ENCODE data around the gene LPA.

The LPA gene

DNA sequence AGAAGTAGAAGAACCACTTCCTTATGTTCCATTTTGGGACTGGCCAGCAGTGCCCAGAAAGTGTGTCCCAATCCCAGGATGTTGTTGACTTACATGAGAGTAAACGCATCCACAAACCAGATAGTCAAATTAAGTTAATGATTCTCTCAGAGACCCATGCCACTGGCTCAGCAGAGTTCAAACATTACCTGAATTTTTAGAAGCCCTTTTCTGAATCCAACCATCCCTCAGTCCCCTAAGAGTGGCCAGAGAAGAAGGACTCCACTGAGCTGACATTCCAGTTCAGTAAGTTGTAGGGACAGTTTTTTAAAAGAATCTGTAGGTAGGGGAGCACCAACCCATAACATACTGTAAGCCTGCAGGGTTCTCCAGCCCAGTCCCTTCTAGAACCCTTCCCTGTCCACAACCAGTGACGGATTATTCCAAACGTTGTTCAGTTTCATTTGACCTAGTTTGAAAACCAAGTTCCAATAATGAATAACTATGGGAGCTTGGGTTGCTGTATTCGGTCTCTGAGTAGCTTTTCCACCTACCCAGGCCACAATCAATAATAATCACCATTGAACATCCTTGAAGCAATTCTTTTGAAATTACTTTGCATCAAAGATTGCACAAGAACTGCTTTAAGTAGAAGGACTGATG, 153.0 kb downstream of the LPA start:
- DNase-seq (no peak), ATAC-seq (no peak)
- H3K4me3 Mint-ChIP-seq, result no peak overlapping the region
- peaks cover 47% of the 10 kb centered on the region for H3K27me3 Mint-ChIP-seq
- no peaks in the 10 kb centered on the region for H3K4me1 Mint-ChIP-seq
- no peaks in the 10 kb centered on the region for H3K9me3 Mint-ChIP-seq
- no peak overlapping the region for H3K27ac Mint-ChIP-seq

DNA sequence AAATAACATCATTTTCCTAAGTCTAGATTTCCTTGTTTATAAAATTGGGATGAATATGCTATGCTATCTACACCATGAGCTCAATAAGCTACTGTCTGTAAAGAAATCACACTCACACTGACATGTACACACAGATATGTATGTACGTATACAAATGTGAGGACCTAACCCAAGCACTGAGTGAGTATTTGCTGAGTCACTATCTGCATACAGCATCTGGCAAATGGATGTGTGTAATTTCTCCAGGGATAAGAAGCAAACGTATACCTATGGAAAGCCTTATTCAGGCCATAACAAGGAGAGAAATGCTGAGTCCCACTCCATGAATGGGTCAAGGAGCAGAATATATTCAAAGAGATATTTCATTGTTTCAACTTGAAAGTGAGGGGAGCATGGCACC, 153.9 kb downstream of the LPA start:
- no peak overlapping the region for H3K27ac Mint-ChIP-seq
- ATAC-seq (no peak), DNase-seq (no peak)
- no peaks in the 10 kb centered on the region for H3K9me3 Mint-ChIP-seq
- peaks cover 45% of the 10 kb centered on the region for H3K27me3 Mint-ChIP-seq
- H3K4me1 Mint-ChIP-seq, result no peaks in the 10 kb centered on the region
- H3K4me3 Mint-ChIP-seq, result no peak overlapping the region

DNA sequence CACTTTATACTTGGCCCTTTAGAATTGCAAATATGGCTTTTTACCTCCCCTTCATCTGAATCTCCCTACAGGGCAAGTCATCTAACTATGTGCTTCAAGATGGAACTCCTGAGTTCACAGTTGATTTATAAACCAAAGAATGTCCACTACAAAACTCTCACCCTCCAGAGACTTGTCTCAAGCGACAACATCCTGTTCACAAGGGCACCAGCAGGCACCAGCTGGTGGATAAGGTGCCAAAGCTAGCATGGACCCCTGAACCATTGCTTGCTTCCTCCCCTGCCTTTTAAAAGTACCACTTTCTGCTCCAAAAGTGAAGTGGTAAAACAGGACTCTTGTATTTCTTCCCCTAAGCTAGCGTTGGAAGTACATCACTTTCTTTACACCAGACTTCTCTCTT, 154.5 kb downstream of the LPA start:
- DNase-seq (no peak), ATAC-seq (no peak)
- Mint-ChIP-seq H3K27ac (no peak overlapping the region), H3K4me1 (no peaks in the 10 kb centered on the region), H3K4me3 (no peak overlapping the region), H3K9me3 (peaks cover 0 to 3% of the 10 kb centered on the region in 2 donors), H3K27me3 (peaks cover 39% of the 10 kb centered on the region)

DNA sequence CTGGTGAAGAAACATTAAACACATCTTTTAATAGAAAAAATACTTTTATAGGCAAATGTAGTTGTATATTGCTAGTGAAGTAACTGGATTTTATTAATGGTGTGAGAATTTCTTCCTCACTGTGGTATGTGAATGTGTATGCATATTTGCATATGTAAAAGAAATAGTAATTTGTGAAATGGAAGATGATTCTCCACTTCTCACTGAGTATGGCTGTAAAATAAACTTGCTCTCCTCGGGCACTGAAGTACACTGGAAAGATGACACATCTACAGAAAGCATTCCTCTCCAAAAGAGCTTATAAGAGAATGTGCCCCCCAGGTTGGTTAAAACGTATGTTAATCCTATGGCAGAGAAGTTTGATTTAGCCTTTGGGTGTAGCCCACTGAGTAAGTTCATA, 155.5 kb downstream of the LPA start:
- DNase-seq, result no peak
- no peaks in the 10 kb centered on the region for H3K4me1 Mint-ChIP-seq
- H3K27me3 Mint-ChIP-seq, result peaks cover 35% of the 10 kb centered on the region
- H3K9me3 Mint-ChIP-seq, result peaks cover 6 to 13% of the 10 kb centered on the region in 2 donors
- no peak for ATAC-seq
- H3K4me3 Mint-ChIP-seq, result no peak overlapping the region
- no peak overlapping the region for H3K27ac Mint-ChIP-seq

DNA sequence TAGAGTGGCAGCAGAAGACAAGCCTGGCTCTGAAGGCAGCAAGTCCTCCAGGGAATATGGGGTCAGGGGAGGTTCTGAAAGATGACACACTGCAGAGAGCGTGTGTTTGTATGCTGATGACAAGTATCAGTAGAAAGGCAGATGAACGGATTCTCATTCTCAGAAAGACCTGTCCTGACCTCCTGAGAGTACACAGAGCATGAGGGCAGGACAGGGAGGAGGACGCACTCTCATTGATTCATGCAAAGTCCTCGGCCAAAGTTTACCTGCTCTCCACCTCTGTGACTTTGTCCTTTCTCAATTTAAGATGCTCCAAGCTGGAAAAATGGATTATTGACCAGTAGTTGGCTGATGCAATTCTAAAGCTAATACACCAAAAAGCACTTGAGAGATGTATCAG, 156.7 kb downstream of the LPA start:
- Mint-ChIP-seq H3K27me3 (peaks cover 35% of the 10 kb centered on the region), H3K27ac (no peak overlapping the region), H3K4me3 (no peak overlapping the region), H3K4me1 (no peaks in the 10 kb centered on the region), H3K9me3 (peaks cover 11 to 16% of the 10 kb centered on the region in 2 donors)
- no peak for DNase-seq
- no peak for ATAC-seq

DNA sequence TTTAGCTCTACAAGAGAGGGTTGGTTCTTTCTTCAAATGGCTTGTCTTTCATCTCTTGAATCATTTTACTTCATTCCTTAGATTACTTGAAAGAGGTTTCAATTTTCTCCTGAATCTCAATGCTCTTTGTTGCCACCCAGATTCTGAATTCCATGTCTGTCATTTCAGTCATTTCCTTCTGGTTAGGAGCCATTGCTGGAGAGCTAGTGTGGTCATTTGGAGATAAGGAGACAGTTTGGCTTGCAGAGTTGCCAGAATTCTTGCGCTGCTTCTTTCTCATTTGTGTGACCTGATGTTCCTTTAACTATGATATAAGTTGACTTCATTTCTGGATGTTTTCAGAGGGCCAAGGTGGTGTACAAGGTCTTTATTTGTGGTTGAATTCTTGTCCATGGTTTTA, 158.1 kb downstream of the LPA start:
- Mint-ChIP-seq H3K4me1 (no peaks in the 10 kb centered on the region), H3K27me3 (peaks cover 35% of the 10 kb centered on the region), H3K9me3 (peaks cover 11 to 16% of the 10 kb centered on the region in 2 donors), H3K27ac (no peak overlapping the region), H3K4me3 (no peak overlapping the region)
- DNase-seq (no peak), ATAC-seq (no peak)

DNA sequence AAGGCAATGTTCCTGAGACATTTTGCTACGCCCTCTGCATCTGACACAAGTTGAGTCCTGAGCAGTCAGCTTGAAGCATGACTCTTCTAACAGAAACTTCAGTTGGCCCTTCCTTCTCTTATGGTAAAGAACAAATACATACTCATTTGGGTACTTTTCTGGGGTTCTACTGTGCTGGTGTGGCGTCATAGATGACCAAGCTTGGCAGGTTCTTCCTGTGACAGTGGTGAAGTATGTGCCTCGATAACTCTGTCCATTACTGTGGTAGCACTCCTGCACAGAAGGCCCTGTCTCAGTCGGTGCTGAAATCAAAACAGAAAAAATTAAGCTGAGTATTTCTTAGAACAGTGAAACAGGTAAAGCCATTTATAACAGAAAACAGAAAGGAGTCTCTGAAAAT, 163.4 kb downstream of the LPA start:
- Mint-ChIP-seq H3K27ac (no peak overlapping the region), H3K9me3 (peaks cover 11 to 16% of the 10 kb centered on the region in 2 donors), H3K27me3 (peaks cover 14% of the 10 kb centered on the region), H3K4me3 (no peak overlapping the region), H3K4me1 (no peaks in the 10 kb centered on the region)
- no peak for ATAC-seq
- DNase-seq, result no peak

DNA sequence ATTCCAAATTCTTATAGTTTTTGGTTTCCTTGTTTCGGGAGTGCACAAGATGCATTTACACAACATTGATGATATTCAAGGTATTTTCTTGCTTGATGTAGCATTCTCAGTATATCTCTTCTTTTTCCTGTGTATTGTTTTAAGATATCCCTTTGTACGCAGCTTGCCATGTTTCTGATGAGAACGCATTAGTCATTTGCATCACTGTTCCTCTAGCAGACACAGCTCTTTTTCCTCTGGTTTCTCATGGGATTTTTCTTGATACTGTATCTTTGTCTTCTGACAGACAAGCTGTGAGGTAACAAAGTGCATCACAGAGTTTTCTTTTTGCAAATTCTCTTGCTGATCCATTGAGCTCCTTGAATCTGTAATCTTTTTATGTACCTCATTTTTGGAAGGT, 169.5 kb downstream of the LPA start:
- ATAC-seq, result no peak
- no peak for DNase-seq
- Mint-ChIP-seq H3K27ac (peak overlapping the region in 1 of 2 donors; percentile 23), H3K4me3 (no peak overlapping the region), H3K9me3 (no peaks in the 10 kb centered on the region), H3K27me3 (peaks cover 13% of the 10 kb centered on the region), H3K4me1 (no peaks in the 10 kb centered on the region)

DNA sequence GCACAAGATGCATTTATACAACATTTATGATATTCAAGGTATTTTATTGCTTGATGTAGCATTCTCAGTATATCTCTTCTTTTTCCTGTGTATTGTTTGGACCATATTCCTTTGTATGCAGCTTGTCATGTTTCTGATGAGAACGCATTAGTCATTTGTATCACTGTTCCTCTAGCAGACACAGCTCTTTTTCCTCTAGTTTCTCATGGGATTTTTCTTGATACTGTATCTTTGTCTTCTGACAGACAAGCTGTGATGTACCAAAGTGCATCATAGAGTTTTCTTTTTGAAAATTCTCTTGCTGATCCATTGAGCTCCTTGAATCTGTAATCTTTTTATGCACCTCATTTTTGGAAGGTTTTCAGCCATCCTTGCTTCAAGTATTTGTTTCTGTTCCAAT, 175.0 kb downstream of the LPA start:
- DNase-seq (no peak), ATAC-seq (no peak)
- no peak overlapping the region for H3K4me3 Mint-ChIP-seq
- H3K27me3 Mint-ChIP-seq, result no peaks in the 10 kb centered on the region
- H3K4me1 Mint-ChIP-seq, result no peaks in the 10 kb centered on the region
- no peak overlapping the region for H3K27ac Mint-ChIP-seq
- no peaks in the 10 kb centered on the region for H3K9me3 Mint-ChIP-seq

DNA sequence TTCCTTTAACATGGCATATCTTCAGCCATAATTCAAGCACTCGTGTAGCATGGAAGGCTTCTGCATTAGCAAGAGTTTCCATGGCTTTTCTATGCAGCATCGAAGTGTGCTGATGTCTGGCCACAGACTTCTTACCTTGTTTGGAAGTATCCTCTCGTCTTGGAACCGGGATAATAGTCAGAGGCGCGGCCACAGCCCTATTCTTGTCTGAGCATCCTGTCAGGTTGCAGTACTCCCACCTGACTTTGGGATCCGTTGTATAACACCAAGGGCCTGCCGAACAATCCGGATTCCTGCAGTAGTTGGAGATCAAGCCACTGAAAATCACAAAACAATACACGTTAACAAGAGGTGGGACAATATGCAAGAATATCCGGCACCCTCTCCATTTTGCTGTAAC, 177.0 kb downstream of the LPA start:
- DNase-seq, result no peak
- no peak overlapping the region for H3K27ac Mint-ChIP-seq

More for the DNA sequence above, 177.0 kb downstream of the LPA start:
- ATAC-seq, result no peak
- H3K9me3 Mint-ChIP-seq, result peaks cover under 1 to 9% of the 10 kb centered on the region in 2 donors
- H3K4me3 Mint-ChIP-seq, result no peak overlapping the region
- no peaks in the 10 kb centered on the region for H3K4me1 Mint-ChIP-seq
- no peaks in the 10 kb centered on the region for H3K27me3 Mint-ChIP-seq
